ENCODE measurements around the gene CALHM5. TPM values are rescaled to one million over a fixed set of nuclear protein-coding genes. Genes with fewer than 3 reads are reported as not detected.

The CALHM5 gene
- polyA plus RNA-seq, 10 donors, result 2.6 to 3.7 (median 3.1) TPM

- no peak for DNase-seq
Measured at GRCh38 chr6:116500969-116501433, 10.4 kb upstream of the CALHM5 start.

DNA sequence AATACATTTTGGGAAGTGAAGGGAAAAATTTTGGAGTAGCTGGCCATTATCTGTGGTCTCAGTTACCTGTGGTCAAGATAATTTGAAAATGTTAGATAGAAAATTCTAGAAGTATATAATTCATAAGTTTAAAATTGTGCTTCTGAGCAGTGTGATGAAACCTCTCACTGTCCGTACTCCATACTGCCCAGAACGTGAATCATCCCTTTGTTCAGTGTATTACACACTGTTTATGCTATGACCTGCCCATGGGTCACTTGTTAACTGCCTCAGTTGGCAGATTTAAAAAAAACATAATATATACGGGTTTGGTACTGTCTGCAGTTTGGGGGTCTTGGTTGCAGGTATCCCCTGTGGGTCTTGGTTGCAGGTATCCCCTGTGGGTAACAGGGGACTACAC is 4.1 kb upstream of the CALHM5 start:
- no peak for DNase-seq

GRCh38 chr6:116508527-116508926 is 2.9 kb upstream of the CALHM5 start:
- no peak for DNase-seq

- DNase-seq, result no peak
Measured at GRCh38 chr6:116512111-116512559, 696 bp downstream of the CALHM5 start.

- DNase-seq, result peak in 1 of 3 donors; percentile 34
Measured at GRCh38 chr6:116512734-116513133, 1.3 kb downstream of the CALHM5 start.

GRCh38 chr6:116513224-116513875 is 1.9 kb downstream of the CALHM5 start:
- DNase-seq, result no peak

DNA sequence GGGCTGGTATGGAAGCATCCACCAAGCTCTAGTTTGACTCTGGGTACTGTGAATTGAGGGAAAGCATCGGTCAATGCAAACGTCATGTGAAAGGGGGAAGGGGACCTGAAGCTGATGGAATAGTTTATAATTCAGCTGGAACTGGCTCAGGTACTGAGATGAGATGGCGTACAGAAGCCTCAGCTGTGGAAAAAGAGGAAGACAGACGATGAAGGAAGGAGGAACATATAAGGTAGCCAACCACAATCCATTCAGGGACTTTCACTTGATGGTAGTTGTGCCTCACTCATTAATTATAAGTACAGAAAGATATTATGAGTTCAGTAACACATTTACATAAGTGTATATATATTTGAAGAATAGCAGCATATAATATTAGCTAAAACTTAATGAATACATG is 2.7 kb downstream of the CALHM5 start:
- DNase-seq, result no peak

DNA sequence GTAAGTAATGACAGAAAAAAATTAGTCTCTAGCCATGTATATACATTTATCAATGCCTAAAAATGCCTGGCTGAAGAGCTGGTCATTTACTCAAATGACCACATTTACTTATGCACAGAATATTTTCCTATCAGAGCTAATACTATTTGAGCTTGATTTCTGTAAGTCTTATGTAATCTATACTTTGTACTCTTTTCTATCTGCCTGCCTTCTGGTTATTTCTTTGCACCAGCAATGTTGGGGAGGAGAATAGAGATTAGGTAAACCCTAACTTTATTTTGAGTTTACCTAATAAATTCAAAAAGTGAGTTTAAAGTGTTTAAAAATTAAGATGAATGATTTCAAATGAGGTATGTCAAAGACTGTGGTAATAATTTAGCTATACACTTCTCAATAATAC is 3.7 kb downstream of the CALHM5 start:
- no peak for DNase-seq

DNA sequence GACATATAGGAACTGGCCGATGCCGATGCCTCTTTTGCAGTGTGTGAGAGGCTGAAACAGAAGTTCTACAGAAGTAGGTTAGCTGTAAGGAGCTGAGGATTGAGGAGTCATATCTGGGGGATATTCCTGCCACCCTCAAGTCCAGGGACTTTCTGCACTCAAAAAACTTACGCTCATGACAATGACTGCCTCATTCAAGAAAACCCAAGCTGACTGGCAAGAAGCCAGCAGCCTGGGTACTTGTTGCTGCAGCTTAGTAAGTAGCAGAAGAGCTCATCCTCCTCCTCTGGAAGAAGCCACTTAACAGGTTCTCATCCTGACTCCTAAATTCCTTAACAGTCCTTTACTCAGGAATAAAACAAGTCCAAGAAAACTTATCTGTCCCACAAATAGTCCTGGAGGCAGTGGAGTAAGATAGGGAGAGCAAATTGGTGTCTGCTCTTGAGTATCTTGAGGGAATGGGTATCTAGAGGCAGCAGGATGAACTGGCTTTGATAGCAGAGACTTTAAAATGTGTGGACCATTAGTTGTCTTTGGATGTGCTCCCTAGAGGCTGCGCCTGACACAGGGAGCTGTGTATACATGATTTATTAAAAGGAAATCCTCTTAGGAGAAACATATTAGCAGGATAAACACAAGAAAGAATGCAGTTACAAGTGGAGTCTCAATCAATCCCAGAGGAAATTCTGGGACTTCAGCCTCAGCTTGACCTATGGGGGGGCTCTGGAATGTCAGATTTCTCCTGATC is 7.4 kb downstream of the CALHM5 start:
- peak in 1 of 3 donors; percentile 15 for DNase-seq

DNA sequence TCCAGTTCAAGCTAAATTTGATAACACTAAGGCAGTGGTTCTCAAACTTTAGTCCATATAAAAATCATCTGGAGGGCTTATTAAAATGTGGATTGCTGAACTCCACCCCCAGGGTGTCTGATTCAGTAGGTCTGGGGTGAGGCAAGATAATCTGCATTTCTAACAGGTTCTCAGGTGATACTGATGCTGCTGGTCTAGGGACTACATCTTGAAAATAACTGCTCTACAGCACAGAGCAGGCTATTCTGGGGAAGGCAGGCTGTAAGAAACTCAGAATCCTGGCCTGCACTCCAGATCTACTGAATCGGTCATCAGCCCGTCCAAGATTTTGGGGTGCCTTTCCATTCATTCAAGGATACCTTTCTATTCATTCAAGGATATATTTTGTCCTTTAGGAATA is 11.5 kb downstream of the CALHM5 start:
- no peak for DNase-seq

- no peak for DNase-seq
Measured at GRCh38 chr6:116524236-116524635, 12.8 kb downstream of the CALHM5 start.

DNA sequence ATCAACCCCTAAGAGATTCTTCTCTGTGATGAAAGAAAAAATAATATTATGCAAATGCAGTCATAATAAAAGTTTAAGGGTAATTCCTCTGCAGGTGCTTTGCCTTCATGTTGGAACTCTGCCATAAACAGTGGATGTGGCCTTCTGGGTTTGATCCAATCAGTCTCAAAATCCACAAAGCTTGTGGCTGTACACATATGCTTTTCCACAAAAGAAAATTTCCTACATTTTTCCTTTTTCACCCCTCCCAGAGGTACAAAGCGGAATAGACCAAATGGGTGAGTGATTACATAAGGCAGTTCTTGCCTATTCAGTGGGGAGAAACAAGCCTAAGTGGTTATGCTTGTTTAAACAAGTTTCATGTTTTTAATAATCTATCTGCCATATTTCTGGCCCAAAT is 16.7 kb downstream of the CALHM5 start:
- DNase-seq, result no peak

- DNase-seq, result no peak
Measured at GRCh38 chr6:116528780-116529179, 17.3 kb downstream of the CALHM5 start.

DNA sequence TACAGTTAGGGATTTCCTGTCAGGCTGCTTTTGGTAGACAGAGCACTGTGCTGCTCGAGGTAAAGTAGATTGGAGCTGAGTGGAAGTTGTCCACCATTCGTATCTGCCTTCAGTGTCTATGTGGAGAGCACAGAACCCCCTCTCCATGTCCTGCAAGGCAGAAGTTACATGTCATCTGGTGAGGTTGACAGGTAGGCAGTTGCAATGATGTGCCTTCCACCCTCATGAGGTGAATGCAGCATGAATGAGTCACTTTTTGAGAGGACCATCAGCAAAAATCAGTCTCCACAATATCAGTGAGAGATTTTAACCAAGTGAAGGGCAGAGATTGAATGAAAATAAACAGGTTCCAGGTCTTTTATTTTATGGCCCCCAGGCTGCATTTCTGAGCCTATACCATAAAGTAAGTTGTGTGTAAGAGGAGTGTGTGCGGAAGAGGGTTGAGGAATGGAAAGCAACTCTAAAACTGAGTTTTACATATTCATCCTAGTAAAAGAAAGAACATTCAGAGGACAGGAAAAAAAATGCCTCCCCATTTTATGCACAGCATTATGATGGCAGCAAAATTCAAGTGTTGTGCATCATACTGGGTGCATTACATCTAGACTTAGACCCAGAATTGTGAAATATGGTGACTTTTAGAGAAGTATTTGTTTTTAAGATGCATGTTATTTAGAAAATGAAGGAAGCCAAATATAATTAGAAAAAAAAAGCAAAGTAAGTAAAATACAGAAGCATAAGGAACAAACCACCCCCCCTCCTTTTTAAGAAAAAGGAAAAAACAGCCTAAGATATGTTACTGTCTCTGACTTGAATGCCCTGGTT is 18.2 kb downstream of the CALHM5 start:
- DNase-seq, result no peak

GRCh38 chr6:116530436-116530835 is 19.0 kb downstream of the CALHM5 start:
- no peak for DNase-seq

GRCh38 chr6:116531675-116532570 is 20.5 kb downstream of the CALHM5 start:
- peak; percentile 53 to 77 (median 65) for DNase-seq

DNA sequence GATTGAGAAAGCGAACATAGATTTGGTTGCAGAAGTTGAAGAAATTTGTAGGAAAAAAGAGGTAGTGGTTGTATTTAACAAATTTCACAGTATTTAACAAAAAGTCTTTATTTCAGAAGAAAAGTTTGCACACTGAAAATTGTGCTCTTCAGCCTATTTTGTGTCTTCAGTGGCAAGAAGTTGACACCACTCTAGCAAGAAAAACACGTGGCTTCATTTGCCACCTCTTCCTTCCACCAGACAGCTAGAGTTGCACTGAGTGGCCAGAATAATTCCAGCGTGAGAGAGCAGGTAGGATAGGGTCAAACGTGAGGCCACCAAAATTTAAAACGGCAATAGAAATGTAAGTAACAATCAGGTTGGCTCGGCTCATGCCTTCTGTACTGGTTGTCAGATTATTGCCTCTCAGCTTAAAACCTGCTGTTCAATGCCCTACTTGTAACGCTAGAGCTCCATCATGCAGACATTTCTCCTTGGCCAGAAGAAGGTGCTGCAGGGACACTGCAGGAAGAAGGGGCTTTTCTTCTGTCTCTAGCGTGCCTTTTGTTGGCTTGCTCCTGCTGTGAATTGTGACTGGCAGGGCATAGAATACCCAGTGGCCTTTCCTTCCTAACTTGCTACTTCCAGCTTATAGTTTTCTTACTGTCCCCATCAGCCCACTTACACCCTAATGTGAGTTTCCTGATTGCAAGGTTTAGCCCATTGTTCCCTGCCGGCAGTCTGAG is 22.0 kb downstream of the CALHM5 start:
- DNase-seq, result no peak

DNA sequence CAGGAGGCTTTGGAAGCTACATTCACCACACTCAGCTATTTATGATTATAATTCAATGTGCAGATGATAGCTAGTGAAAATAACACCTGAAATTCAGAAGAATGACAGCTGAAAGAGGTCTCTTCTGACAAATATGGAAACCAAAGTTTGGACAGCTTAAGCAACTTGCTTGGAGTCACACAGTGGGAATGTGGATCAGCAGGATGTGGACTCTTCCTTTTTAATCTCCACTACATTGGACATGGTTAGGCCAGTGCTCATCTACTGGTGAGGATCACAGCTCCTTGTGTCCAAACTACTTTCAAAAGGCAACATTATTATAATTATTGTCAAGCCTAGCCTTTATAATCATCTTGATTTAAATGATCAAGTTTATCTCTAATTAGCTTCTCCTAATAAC is 23.7 kb downstream of the CALHM5 start:
- no peak for DNase-seq

DNA sequence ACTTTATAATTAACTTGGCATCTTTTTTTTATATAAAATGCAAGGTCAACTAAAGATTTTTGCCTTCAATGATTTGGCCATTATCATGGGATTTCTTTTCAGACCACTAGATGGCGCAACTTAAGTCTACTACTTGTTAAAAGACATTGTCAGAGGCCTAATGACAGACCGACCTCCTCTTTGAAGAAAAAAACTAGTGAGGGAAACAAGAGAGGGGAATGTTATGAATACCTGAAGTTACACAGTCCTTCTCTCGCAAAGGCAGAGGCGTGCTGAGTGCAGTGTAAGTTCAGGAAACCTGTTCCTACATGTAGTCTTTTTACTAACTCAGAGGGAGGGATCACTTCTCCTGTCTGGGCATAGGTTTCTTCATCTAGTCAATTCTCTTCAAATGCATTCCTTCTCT is 24.8 kb downstream of the CALHM5 start:
- peak; percentile 37 to 68 (median 51) for DNase-seq

DNA sequence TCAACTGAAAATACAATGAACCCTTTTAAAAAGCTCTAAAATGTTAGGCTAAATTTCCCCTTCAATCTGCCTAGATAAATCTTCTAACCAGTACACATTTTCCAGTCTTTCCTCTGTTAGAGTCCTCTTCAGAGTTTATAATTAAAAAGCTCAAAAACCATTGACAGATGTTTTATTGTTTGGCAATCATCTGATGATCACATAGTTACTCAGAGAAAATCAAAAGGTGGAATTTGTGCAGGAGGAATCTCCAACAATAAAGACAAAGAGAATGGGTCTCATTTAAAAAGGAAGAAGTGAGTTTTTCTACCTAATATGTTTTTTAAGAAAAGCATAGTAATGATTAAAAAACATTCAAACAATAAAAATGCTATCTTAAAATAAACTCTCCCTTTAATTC is 31.0 kb downstream of the CALHM5 start:
- DNase-seq, result no peak

DNA sequence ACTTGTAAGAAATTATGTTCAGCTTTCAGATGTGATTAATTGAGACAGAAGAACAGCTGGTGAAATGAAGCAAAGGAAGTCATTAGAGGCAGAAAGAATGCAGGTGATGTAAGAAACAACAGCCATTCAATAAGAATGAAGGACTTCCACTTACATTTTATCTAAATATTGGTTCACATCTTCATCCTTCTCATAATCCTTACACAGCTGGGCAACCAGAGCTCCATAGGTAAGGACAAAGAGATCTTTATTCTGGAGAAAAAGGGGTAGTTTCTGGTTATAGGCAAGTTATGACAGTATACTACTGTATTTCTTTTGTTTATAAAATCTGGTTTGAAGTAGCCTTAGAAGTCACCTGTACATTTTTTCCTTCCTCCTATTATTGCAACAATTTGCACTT is 31.7 kb downstream of the CALHM5 start:
- no peak for DNase-seq
